Fibroblast of skin of left biceps (primary cell): ENCODE measurements around the gene CRTC3.
A peak's percentile ranks its signal among the peaks of the same experiment; 100 is the strongest.

ENCODE experiments used
- DNase-seq, 2 experiments: peaks; one replicate each; pipeline ENCODE4 v3.0.0-alpha.2; 2013; ENCODE audit warnings: low read depth in 2 of 2

Gene CRTC3

GRCh38 chr15:90563463-90563862 lies 33.7 kb downstream of the CRTC3 start:
- no peak for DNase-seq

DNA sequence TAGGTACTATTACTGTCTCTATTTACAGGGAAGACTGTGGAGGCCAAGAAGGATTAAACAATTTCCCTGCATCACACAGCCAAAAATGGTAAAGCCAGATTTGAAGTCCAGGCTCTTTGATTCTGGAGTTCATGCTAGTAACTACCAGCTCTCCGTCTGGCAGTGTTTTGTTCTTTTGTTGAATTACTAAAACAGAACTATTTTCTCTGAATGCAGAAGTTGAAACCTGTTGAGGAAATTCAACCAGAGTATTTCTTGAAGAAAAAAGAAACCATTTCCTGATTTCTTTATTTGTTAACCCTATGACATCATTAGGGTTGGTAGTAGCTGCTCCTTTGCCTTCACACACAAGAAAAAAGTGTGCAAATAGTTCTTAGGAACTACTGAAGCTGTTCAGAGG lies 34.3 kb downstream of the CRTC3 start:
- DNase-seq: no peak

- DNase-seq: no peak
Observed at GRCh38 chr15:90564590-90564989, 34.9 kb downstream of the CRTC3 start.

DNA sequence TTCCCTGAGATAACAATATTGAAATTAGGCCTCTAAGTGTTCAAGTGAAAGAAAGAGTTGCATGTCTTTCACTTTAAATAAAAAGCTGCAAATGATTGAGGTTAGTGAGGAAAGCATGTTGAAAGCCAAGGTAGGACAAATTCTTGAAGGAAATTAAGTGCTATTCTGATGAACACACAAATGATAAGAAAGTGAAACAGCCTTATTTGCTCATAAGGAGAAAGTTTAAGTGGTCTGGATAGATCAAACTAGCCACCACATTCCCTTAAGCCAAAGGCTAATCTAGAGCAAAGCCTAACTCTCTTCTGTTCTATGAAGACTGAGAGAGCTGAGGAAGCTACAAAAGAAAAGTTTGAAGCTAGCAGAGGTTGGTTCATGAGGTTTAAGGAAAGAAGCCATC lies 36.1 kb downstream of the CRTC3 start:
- no peak for DNase-seq

DNA sequence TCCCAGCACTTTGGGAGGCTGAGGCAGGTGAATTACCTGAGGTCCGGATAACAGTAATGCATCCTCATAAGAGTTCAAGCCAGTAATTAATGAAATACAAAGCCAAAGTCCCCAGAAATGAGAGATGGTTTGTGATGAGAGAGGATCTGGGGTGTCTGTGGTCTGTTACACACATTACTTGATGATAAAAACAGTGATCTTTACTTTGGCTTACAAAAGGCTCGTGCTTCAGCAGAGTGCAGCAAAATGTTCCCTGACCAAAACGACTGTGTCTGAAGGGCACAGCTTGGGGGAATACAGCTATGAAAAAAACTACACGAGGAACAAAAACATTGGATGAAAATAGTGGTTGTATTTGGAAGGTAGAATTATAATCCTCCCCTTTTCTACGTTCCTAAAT lies 40.9 kb downstream of the CRTC3 start:
- DNase-seq: no peak

- no peak for DNase-seq
Observed at GRCh38 chr15:90571063-90571541, 41.4 kb downstream of the CRTC3 start.

DNA sequence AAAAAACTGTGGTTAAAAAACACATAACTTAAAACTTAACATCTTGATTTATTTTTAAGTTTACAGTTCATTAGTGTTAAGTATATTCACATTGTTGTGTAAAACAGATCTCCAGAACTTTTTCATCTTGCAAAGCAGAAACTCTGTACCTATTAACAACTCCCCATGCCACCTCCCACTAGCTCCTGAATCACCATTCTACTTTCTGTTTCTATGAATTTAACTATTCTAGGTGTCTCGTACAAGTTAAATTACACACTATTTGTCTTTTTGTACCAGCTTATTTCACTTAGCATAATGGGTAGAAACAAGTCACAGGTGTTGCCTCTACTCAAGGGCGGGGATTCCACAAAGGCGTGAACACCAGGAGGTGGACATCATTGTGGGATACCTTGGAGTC lies 43.2 kb downstream of the CRTC3 start:
- no peak for DNase-seq

GRCh38 chr15:90576711-90577389 lies 47.1 kb downstream of the CRTC3 start:
- DNase-seq: no peak

DNA sequence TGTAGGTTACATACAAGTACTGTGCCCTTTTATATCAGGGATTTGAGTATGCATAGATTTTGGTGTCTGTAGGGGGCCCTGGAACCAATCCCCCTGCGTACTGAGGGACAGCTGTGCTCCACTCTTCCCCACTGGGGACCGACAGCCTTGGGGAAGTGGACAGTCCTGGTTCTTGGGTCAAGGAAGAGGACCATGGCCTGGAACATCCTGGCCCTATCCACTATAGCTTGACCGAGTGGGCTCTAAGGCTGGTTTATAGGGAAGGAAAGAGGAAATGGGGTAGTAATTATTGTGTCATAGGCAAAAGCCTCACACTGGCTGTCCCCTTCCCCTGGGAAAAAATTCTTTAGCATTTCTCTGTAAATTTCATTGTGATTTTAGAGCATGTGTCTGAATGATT lies 49.5 kb downstream of the CRTC3 start:
- no peak for DNase-seq

GRCh38 chr15:90580099-90580498 lies 50.4 kb downstream of the CRTC3 start:
- DNase-seq: no peak

- no peak for DNase-seq
Observed at GRCh38 chr15:90580541-90580940, 50.8 kb downstream of the CRTC3 start.

GRCh38 chr15:90580946-90581345 lies 51.2 kb downstream of the CRTC3 start:
- DNase-seq: no peak

DNA sequence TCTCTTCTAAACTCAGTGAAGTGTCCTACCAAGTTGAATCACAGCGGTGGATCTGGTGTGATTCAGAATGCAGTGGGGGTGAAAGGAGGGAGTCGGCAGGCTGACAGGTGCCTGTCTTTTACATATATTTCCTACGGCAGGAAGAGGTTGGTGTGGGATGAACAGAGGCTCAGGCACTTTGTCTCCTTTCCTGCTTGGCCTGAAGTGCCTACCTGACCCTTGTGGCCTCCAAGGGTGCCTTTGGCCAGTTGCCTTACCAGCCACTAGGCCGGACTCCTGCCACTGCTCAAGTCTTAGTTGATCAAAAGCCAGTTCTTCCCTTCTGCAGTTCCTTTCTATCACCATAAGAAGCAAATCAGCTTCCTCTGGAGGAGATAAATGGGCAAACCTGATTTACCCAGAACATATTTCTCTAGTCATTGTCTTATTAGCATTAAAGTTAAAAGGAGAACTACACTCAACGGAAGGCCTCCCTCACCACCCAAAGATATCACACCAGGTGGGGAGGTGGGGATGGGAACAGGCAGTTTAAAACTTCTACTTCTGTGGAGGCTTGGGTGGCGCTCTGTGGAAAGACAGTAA lies 52.1 kb downstream of the CRTC3 start:
- DNase-seq: no peak

- DNase-seq: no peak
Observed at GRCh38 chr15:90582553-90582952, 52.8 kb downstream of the CRTC3 start.

- DNase-seq: no peak
Observed at GRCh38 chr15:90583471-90584252, 53.9 kb downstream of the CRTC3 start.

- no peak for DNase-seq
Observed at GRCh38 chr15:90584841-90585240, 55.1 kb downstream of the CRTC3 start.

GRCh38 chr15:90585863-90586262 lies 56.1 kb downstream of the CRTC3 start:
- DNase-seq: no peak

GRCh38 chr15:90586948-90587347 lies 57.2 kb downstream of the CRTC3 start:
- no peak for DNase-seq

DNA sequence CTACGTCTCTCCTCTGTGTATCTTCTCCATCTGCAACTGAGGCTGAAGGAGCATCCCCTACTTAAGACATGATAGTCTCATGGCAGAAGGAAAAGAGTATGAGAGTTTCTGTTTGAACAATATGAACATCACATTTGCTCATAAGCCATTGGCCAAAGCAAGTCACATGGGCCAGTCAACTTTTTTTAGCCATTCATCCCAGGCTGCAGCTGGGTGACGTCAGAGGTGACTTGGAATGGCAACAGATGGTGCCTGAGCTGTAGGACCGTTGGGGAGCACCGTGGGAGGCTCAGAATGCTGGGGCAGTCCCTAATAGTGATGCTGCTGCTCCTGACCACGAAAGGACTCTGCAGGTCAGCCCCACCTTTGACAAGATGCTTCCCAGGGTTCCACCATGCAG lies 58.7 kb downstream of the CRTC3 start:
- no peak for DNase-seq

- no peak for DNase-seq
Observed at GRCh38 chr15:90591524-90591923, 61.8 kb downstream of the CRTC3 start.

DNA sequence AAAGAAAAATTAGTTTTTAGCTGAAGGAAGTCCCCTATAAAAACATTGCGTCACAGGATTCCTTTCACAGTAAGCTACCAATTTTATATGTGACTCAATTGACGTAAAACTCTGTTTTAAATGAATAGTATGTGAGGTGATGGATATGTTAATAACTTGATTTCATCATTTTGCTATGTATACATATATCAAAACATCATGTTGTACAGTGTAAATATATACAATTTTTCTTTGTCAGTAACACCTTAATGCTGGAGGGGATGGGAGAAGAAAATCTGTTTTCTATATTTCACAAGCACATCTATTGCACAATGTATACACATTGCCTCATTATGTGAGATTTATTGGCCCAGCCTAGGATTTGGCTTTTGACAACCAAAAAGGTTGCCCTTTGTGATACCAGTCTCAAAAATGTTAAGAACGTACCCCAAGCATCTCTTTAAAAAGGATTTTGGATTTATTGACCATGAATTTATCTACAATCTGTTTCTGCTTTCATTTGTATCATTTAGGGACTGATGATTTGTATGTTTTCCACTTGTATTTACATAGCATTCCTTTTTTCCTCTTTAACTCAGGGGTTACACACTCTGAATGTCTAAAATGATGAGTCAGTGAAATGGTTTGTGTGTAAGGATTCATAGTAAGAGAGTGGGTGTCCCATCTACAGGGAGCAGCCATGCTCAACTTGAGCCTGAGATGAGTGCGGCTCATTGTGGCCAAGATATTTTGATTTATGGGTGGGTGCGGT lies 62.6 kb downstream of the CRTC3 start:
- peak; percentile 76 to 79 for DNase-seq

DNA sequence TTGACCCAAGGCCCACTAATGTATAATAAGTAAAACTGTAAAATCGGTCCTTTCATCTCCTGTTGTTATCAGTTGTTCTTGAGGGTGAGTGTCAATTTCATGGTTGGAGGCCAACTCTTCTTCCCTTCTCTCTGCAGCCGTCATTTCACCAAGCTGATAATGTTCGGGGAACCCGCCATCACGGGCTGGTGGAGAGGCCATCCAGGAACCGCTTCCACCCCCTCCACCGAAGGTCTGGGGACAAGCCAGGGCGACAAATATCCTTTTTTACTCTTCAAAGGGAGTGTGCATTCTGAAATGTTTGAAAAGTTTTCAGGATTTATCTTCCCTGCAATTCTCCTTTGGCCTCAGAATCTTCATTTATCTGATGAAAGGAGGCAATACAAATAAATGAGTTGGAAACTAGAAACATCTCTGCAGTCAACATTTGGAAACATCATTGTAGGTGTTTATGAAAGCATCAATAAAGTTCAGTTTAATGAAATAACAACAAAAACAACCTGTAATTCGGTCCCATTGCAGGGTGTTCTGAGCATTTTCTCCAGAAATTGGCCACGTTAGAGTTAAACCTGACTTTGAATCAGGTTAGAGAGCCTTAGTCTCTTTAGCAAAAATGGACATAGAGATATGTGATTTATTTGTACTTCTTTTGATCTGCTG lies 63.9 kb downstream of the CRTC3 start:
- no peak for DNase-seq
